Measurements from ENCODE around the gene ATL2. TPM values are rescaled to one million over a fixed set of nuclear protein-coding genes. Genes with fewer than 3 reads are reported as not detected.

ATL2 gene
- total and polyA plus RNA-seq, 2 of the 8 experiments (the other 6 are each of a cell fraction or from before 2014, with no cell fraction given), result 38.8 to 84.6 TPM

DNA sequence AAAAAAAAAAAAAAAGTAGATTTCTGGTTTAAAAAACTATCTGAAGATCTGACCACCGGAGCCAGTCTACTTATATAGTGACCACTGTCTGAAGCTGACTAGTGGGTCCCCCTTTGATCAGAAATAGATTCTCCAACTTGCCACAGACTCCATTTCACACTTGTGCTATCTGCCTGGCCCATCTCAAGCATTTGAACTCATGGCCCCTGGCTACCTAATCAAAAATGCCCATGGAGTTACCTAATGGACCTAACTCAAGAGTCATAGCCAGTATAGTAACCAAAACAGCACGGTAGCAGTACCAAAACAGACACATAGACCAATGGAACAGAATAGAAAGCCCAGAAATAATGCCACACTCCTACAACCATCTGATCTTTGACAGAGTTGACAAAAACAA is 17.0 kb upstream of the ATL2 start:
- Histone ChIP-seq H4K5ac (ENCODE audit: insufficient read length, low read depth, low read length) (no peak overlapping the region), H3K4me3 (ENCODE audit: extremely low read depth in 1 of 4, insufficient read depth in 2 of 4, low read depth in 3 of 4, low read length in 4 of 4) (no peak overlapping the region), H3K23me2 (ENCODE audit: low read depth, low read length) (no peaks in the 10 kb centered on the region), H2BK120ac (replicated peaks; ENCODE audit: low read depth, low read length) (no peak overlapping the region), H4K8ac (ENCODE audit: extremely low read depth, insufficient read depth, low read length) (no peak overlapping the region), H3K9me3 (ENCODE audit: insufficient read depth in 2 of 2, low read depth in 1 of 2, low read length in 1 of 2) (no peaks in the 10 kb centered on the region; a peak in 1 of 4 replicates), H4K20me1 (replicated peaks in 1 of 2; ENCODE audit: control insufficient read depth in 1 of 2, insufficient read depth in 2 of 2, low read length in 2 of 2) (no peaks in the 10 kb centered on the region), H3K23ac (ENCODE audit: insufficient read length) (no peak overlapping the region), H2AK5ac (ENCODE audit: low read depth, low read length) (no peak overlapping the region), H2BK5ac (ENCODE audit: low read depth, low read length) (no peak overlapping the region), H3K56ac (replicated peaks; ENCODE audit: insufficient read length, low read depth, low read length) (no peak overlapping the region), H3K79me2 (ENCODE audit: control insufficient read depth in 1 of 2, insufficient read depth in 2 of 2, low read length in 2 of 2) (no peaks in the 10 kb centered on the region), H3K4me1 (replicated peaks in 1 of 4; ENCODE audit: control insufficient read depth in 3 of 4, insufficient read depth in 4 of 4, low read length in 3 of 4) (no peaks in the 10 kb centered on the region), H3K14ac (ENCODE audit: insufficient read length) (no peak overlapping the region), H3K36me3 (ENCODE audit: control insufficient read depth in 2 of 4, insufficient read depth in 4 of 4, low read length in 3 of 4) (no peaks in the 10 kb centered on the region), H2AFZ (ENCODE audit: low read length) (no peak overlapping the region), H2BK15ac (ENCODE audit: low read length) (no peak overlapping the region), H3K27ac (ENCODE audit: low read depth, low read length) (no peak overlapping the region), H2BK12ac (ENCODE audit: low read depth, low read length) (no peak overlapping the region), H3K4me2 (ENCODE audit: insufficient read depth in 1 of 2, low read depth in 2 of 2, low read length in 2 of 2) (no peak overlapping the region), H3K4ac (replicated peaks; ENCODE audit: insufficient read length, low read depth, low read length) (no peak overlapping the region), H3K9ac (replicated peaks in 1 of 4; ENCODE audit: extremely low read depth in 1 of 4, low read depth in 3 of 4, low read length in 3 of 4) (no peak overlapping the region), H2BK20ac (ENCODE audit: low read length) (no peak overlapping the region), H3K18ac (ENCODE audit: extremely low read depth, low read length) (no peak overlapping the region), H3K27me3 (replicated peaks in 1 of 4; ENCODE audit: control insufficient read depth in 3 of 4, extremely low read depth in 1 of 4, insufficient read depth in 3 of 4, low read length in 3 of 4) (no peaks in the 10 kb centered on the region), H4K91ac (replicated peaks; ENCODE audit: insufficient read length, low read length) (no peak overlapping the region), H3K79me1 (ENCODE audit: low read depth, low read length) (no peaks in the 10 kb centered on the region)
- POLR2A ChIA-PET (ENCODE audit: partially characterized antibody), result no interaction called here
- TF ChIP-seq KDM1A (IDR thresholded peaks at IDR 0.05; ENCODE audit: borderline replicate concordance, low read length), result no peak
- TF ChIP-seq, protein P1, sequence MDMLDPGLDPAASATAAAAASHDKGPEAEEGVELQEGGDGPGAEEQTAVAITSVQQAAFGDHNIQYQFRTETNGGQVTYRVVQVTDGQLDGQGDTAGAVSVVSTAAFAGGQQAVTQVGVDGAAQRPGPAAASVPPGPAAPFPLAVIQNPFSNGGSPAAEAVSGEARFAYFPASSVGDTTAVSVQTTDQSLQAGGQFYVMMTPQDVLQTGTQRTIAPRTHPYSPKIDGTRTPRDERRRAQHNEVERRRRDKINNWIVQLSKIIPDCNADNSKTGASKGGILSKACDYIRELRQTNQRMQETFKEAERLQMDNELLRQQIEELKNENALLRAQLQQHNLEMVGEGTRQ (IDR thresholded peaks at IDR 0.05; ENCODE audit: low read length), result no peak
- TF ChIP-seq GABPA (IDR thresholded peaks at IDR 0.05; ENCODE audit: borderline replicate concordance, insufficient read depth, low read length), result no peak
- no peak for TF ChIP-seq CTCF (IDR thresholded peaks at IDR 0.05; ENCODE audit: control extremely low read depth in 1 of 3, insufficient read depth in 1 of 3, low read depth in 1 of 3, low read length in 3 of 3)
- CTCF ChIA-PET (ENCODE audit: partially characterized antibody), result interaction anchor here (0.9 kb wide), 1 partner anchor 20 kb away, joined by 3 read pairs; no protein-coding TSS in a partner anchor
- WGBS, 2 experiments (ENCODE audit: extremely low coverage in 1 of 2, insufficient coverage in 1 of 2, insufficient read length in 1 of 2, insufficient replicate concordance in 2 of 2, low coverage in 1 of 2, low lambda C conversion rate in 2 of 2, missing lambda C conversion rate in 1 of 2), result 91% methylated on average over 2 of the region's 2 CpGs; no CpG with 5 or more reads in 1 of the 2 experiments
- FAIRE-seq, result no peak
- no peak for DNase-seq (ENCODE audit: low read depth in 1 of 2, low spot score in 2 of 2)

All from H1 (cell line).